ENCODE measurements around the gene C19orf12. TPM values are rescaled to one million over a fixed set of nuclear protein-coding genes. Genes with fewer than 3 reads are reported as not detected.
A peak's percentile ranks its signal among the peaks of the same experiment; 100 is the strongest.

C19orf12 gene
- total RNA-seq, 1 donor from 2014 or later: 21.2 TPM

- no peak for DNase-seq
Observed at GRCh38 chr19:29695765-29696564, 19.1 kb downstream of the C19orf12 start.

- peak; percentile 29 for DNase-seq
Observed at GRCh38 chr19:29694669-29695627, 20.1 kb downstream of the C19orf12 start.

DNA sequence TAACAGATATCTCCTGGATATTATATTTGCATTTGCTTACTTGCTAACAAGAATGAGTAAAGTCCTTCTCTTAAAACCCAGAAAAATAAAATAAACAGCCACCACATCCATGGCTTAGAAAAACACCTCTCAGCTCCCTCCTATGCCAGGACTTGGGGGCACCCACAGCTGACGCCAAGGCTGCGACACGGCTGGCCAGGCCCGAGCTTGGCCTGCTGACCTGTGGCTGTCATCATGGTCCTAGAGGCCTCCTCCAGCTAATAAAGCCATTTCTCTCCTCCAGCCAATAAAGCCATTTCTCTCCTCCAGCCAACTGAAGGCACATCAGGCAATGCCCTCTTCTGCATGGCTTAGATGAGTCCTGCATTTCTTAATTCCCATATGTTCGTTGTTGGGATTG, 20.9 kb downstream of the C19orf12 start:
- DNase-seq: no peak

DNA sequence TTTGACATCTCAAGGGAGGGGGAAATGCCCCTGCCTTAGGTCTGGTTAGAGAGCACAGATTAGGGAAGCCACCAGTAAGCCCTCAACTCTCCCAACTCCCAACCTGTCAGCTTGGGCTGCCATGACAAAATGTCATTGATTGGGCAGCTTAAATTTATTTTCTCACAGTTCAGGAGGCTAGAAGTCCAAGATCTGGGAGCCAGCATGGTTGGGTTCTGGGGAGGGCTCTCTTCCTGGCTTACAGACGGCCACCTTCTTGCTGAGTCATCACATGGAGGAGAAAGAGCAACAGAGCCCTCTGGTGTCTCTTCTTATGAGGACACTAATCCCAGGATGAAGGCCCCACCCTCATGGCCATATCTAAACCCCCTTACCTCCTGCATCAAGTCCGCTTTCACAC, 24.2 kb downstream of the C19orf12 start:
- no peak for DNase-seq

DNA sequence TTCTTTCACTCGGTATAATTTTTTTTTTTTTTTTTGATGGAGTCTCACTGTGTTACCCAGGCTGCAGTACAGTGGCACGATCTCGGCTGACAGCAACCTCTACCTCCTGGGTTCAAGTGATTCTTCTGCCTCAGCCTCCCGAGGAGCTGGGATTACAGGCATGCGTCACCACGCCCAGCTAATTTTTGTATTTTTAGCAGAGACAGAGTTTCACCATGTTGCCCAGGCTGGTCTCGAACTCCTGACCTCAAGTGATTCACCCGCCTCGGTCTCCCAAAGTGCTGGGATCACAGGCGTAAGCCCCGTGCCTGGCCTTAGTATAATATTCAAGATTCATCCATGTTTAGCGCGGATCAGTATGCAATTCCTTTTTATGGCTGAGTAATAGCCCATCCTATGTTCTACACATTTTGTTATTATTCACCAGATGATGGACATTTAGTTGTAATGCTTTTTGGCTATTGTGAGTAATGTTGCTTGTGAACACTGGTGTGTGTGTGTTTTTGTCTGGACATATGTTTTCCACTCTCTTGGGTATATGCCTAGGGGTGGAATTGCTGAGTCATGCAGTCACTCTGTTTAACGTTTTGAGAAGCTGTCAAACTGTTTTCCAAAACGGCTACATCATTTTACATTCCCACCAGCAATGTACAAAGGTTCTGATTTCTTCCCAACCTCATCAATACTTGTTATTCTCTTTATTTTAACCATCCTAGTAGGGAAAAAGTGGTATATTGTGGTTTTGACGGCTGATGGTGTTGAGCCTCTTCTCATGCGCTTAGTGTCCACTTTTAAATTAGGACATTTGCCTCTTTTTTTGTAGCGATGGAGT, 26.9 kb downstream of the C19orf12 start:
- DNase-seq: no peak

- no peak for DNase-seq
Observed at GRCh38 chr19:29687244-29687896, 27.7 kb downstream of the C19orf12 start.

GRCh38 chr19:29686285-29686805, 28.7 kb downstream of the C19orf12 start:
- no peak for DNase-seq

DNA sequence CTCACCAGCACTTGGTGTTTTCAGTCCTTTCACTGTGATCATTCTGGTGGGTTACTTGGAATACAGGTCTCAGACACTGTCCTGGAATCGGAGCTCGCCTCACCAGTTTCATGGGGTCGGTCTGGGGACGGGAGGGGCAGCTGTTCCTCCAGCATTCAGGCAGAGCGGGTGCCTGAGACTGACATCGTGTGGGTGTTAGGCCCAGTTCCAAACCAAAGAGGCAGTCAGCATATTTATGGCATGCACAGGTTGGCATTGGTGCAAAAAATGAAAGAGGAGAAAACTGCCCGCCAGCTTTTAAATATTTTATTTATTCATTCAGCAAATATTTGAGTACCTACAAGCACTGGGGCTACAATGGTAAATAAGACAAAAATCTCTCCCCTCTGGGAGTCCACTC, 29.7 kb downstream of the C19orf12 start:
- no peak for DNase-seq

- no peak for DNase-seq
Observed at GRCh38 chr19:29683009-29683408, 32.1 kb downstream of the C19orf12 start.

DNA sequence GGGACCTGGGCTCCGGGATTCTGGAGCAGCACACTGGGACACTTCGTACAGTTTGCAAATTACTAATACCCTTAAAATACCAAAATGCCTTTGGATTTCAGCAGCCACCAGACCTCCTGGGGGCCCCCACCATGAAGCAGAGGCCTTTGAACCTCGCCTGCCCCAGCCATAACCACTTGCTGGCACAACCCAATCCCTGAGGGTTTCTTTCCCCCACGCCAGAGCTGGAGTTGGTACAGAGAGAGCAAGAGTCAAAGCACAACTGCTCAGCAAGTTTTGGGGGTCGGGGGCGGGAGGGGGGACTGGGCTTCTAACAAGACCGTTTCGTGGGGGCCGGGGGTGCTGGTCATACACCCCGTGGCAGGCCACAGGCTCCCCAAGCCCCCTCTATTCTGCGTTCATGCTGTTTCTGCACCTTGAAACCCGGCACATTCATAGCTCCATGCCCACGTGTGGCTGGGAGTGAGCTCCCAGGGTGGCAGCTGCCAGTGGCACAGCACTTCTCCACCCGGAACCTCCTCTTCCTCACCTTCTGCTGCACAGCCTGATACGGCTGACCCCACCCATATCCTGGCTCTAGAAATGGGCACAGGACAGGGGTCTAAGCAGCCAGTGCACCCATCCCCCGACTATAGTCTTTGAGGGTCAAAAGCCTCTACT, 32.7 kb downstream of the C19orf12 start:
- no peak for DNase-seq

- no peak for DNase-seq
Observed at GRCh38 chr19:29681422-29682235, 33.4 kb downstream of the C19orf12 start.

- no peak for DNase-seq
Observed at GRCh38 chr19:29680937-29681336, 34.1 kb downstream of the C19orf12 start.

DNA sequence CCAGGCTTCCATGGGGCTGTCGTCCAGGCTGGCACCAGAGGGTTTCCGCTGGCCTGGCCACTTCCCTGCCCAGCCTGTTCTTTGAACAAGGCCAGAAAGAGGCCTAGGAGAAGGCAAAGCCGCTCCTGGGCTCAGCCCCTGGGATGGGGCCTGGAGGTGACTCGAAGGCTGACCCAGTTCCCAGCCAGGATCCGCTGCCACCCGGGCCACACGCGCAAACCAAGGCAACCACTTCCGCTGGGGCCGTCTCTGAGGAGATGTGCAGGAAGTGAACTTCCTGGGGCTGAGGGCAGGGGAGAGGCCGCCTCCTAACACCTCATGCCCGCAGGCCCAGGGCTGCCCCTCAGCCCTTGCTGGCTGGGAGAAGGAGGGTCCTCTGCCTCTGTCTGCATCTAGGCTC, 34.6 kb downstream of the C19orf12 start:
- DNase-seq: no peak

GRCh38 chr19:29679598-29680210, 35.4 kb downstream of the C19orf12 start:
- no peak for DNase-seq

- no peak for DNase-seq
Observed at GRCh38 chr19:29678484-29679106, 36.5 kb downstream of the C19orf12 start.

DNA sequence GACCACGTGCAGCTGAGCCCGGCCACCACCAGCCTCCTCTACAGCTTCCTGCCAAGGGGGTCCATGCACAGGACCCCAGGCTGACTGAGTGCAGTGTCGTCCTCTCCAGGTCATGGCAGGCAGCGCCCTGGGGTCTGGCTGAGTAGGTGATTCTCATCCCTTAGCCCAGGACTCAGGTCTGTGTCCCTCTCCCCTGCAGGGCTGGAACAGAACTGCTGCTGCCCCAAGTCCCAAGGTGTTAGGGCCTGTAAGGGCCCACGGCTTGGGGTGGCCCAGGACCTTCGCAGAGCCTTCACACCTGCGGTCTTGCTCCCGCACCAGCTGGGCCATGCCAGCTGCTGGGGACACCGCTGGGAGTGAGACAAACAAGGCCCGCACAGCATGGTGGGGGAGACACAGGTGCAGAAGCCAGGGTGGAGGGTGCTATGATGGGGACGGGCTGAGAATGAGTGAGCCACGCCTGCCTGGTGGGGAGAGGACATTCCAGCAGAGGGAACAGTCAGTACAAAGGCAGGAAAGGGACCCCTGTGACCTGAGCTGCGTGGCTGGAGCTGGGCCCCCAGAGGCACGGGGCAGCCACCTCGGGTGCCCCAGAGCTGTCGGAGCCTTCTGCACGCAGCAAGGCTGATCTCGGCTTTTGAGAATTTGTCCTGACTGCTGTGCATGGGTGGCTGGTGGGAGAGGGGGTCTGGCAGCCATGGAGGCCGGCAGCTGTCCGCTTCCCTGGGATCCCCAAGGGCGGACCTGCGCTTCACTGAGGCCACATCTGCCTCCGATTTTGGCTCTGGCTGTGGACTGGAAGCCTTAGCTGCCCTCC, 37.9 kb downstream of the C19orf12 start:
- no peak for DNase-seq

DNA sequence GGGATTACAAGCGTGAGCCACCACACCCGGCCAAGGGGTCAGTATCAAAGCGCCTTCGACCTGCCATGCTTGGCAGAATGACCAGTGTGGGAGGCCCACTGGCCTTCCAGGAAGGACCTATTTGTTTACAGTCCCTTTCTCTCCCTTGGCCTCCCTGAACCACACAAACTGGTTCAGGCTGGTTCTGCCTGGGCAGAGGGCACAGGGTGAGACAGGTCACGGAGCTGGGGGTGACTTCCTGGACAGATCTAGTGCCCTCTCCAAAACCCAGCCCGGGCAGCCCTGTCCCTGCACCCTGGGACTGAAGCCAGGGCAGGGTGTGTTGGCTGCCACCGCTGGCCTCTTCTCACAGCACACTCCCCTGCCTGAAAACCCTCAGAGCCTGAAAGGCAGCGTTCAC, 38.5 kb downstream of the C19orf12 start:
- DNase-seq: no peak

DNA sequence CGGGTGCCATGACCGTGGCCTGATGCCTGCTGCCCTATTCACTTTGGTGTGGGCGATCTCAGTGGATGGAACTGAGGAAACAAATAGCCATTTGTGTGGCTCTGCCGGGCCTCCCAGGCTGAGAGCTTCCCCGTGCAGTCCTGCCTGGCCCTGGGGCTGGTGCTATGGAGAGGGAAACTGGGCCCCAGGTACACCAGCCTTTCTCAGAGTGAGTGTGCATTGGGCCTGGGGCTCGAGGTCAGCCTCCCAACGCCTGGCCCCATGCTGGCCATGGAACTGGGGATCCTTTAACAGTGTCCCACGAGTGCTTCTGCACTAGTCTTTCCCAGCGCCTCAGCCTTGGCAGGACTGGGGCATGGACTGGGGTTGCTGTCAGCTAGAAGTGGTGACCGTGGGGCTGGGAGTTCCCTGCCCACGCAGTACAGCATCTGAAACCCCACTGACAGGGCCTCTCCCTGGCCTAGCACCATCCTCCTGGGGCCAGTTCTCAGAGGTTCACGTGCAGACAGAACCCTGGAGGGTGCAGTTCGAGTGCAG, 39.3 kb downstream of the C19orf12 start:
- no peak for DNase-seq

All from skin of body (tissue), 2 donors.